Measurements from ENCODE around the gene OPN1LW. TPM values are rescaled to one million over a fixed set of nuclear protein-coding genes. Genes with fewer than 3 reads are reported as not detected.
"Not testable (repeated sequence)": the region's sequence is repeated elsewhere in the genome, so short reads cannot be mapped to it uniquely, and the experiment has no call there.

Gene OPN1LW
- total and polyA plus RNA-seq, 2 donors from 2014 or later = not detected

GRCh38 chrX:154174356-154174755 is 30.3 kb downstream of the OPN1LW start:
- H3K27ac ChIP-seq (ENCODE audit: low read depth in 2 of 2, low read length in 2 of 2); intact Hi-C loops (cut with DNase I): not testable (repeated sequence)

GRCh38 chrX:154182296-154182695 is 38.3 kb downstream of the OPN1LW start, which contains the start of gene OPN1MW:
Gene OPN1MW, plus strand, starts transcription at chrX:154182596. Its CDS starts 82 bp downstream, at chrX:154182678.
- H3K36me3 ChIP-seq (ENCODE audit: control insufficient read depth in 2 of 3, insufficient read depth in 3 of 3, low read length in 3 of 3); H3K9me3 ChIP-seq (ENCODE audit: control insufficient read depth in 2 of 3, insufficient read depth in 1 of 3, low read length in 3 of 3); DNase-seq; intact Hi-C loops (cut with DNase I); H3K27ac ChIP-seq (ENCODE audit: low read depth in 2 of 2, low read length in 2 of 2); H3K4me1 ChIP-seq (ENCODE audit: control insufficient read depth in 2 of 3, insufficient read depth in 2 of 3, low read depth in 1 of 3, low read length in 3 of 3); H3K4me3 ChIP-seq (ENCODE audit: low read length in 3 of 3); H3K9ac ChIP-seq (ENCODE audit: low read length in 3 of 3); H3K27me3 ChIP-seq (ENCODE audit: control insufficient read depth, insufficient read depth, low read length); FAIRE-seq: not testable (repeated sequence)

More at GRCh38 chrX:154174356-154174755, 30.3 kb downstream of the OPN1LW start:
- not testable (repeated sequence) for DNase-seq; FAIRE-seq; H3K9ac ChIP-seq (ENCODE audit: low read length in 3 of 3); H3K27me3 ChIP-seq (ENCODE audit: control insufficient read depth, insufficient read depth, low read length); H3K4me1 ChIP-seq (ENCODE audit: control insufficient read depth in 2 of 3, insufficient read depth in 2 of 3, low read depth in 1 of 3, low read length in 3 of 3); H3K4me3 ChIP-seq (ENCODE audit: low read length in 3 of 3); H3K9me3 ChIP-seq (ENCODE audit: control insufficient read depth in 2 of 3, insufficient read depth in 1 of 3, low read length in 3 of 3); H3K36me3 ChIP-seq (ENCODE audit: control insufficient read depth in 2 of 3, insufficient read depth in 3 of 3, low read length in 3 of 3)

GRCh38 chrX:154183794-154184193 is 39.8 kb downstream of the OPN1LW start:
- H3K4me3 ChIP-seq (ENCODE audit: low read length in 3 of 3); H3K4me1 ChIP-seq (ENCODE audit: control insufficient read depth in 2 of 3, insufficient read depth in 2 of 3, low read depth in 1 of 3, low read length in 3 of 3); DNase-seq; H3K36me3 ChIP-seq (ENCODE audit: control insufficient read depth in 2 of 3, insufficient read depth in 3 of 3, low read length in 3 of 3); H3K9me3 ChIP-seq (ENCODE audit: control insufficient read depth in 2 of 3, insufficient read depth in 1 of 3, low read length in 3 of 3); H3K27ac ChIP-seq (ENCODE audit: low read depth in 2 of 2, low read length in 2 of 2); H3K27me3 ChIP-seq (ENCODE audit: control insufficient read depth, insufficient read depth, low read length); FAIRE-seq; intact Hi-C loops (cut with DNase I); H3K9ac ChIP-seq (ENCODE audit: low read length in 3 of 3): not testable (repeated sequence)

- DNase-seq; intact Hi-C loops (cut with DNase I); H3K4me3 ChIP-seq (ENCODE audit: low read length in 3 of 3); H3K9me3 ChIP-seq (ENCODE audit: control insufficient read depth in 2 of 3, insufficient read depth in 1 of 3, low read length in 3 of 3); FAIRE-seq; H3K27me3 ChIP-seq (ENCODE audit: control insufficient read depth, insufficient read depth, low read length); H3K36me3 ChIP-seq (ENCODE audit: control insufficient read depth in 2 of 3, insufficient read depth in 3 of 3, low read length in 3 of 3); H3K27ac ChIP-seq (ENCODE audit: low read depth in 2 of 2, low read length in 2 of 2); H3K4me1 ChIP-seq (ENCODE audit: control insufficient read depth in 2 of 3, insufficient read depth in 2 of 3, low read depth in 1 of 3, low read length in 3 of 3); H3K9ac ChIP-seq (ENCODE audit: low read length in 3 of 3): not testable (repeated sequence)
Observed at GRCh38 chrX:154192846-154193245, 48.8 kb downstream of the OPN1LW start.

GRCh38 chrX:154194316-154194715 is 50.3 kb downstream of the OPN1LW start:
- H3K36me3 ChIP-seq (ENCODE audit: control insufficient read depth in 2 of 3, insufficient read depth in 3 of 3, low read length in 3 of 3) = not testable (repeated sequence)

GRCh38 chrX:154196466-154196865 is 52.4 kb downstream of the OPN1LW start:
- H3K36me3 ChIP-seq (ENCODE audit: control insufficient read depth in 2 of 3, insufficient read depth in 3 of 3, low read length in 3 of 3); intact Hi-C loops (cut with DNase I): not testable (repeated sequence)

More at GRCh38 chrX:154194316-154194715, 50.3 kb downstream of the OPN1LW start:
- H3K27me3 ChIP-seq (ENCODE audit: control insufficient read depth, insufficient read depth, low read length); H3K4me1 ChIP-seq (ENCODE audit: control insufficient read depth in 2 of 3, insufficient read depth in 2 of 3, low read depth in 1 of 3, low read length in 3 of 3); FAIRE-seq; intact Hi-C loops (cut with DNase I); H3K4me3 ChIP-seq (ENCODE audit: low read length in 3 of 3); H3K27ac ChIP-seq (ENCODE audit: low read depth in 2 of 2, low read length in 2 of 2); H3K9me3 ChIP-seq (ENCODE audit: control insufficient read depth in 2 of 3, insufficient read depth in 1 of 3, low read length in 3 of 3); DNase-seq; H3K9ac ChIP-seq (ENCODE audit: low read length in 3 of 3): not testable (repeated sequence)

More at GRCh38 chrX:154196466-154196865, 52.4 kb downstream of the OPN1LW start:
- not testable (repeated sequence) for H3K4me3 ChIP-seq (ENCODE audit: low read length in 3 of 3); FAIRE-seq; H3K9me3 ChIP-seq (ENCODE audit: control insufficient read depth in 2 of 3, insufficient read depth in 1 of 3, low read length in 3 of 3); H3K4me1 ChIP-seq (ENCODE audit: control insufficient read depth in 2 of 3, insufficient read depth in 2 of 3, low read depth in 1 of 3, low read length in 3 of 3); H3K27ac ChIP-seq (ENCODE audit: low read depth in 2 of 2, low read length in 2 of 2); H3K9ac ChIP-seq (ENCODE audit: low read length in 3 of 3); H3K27me3 ChIP-seq (ENCODE audit: control insufficient read depth, insufficient read depth, low read length); DNase-seq

Other genes with a start within 250 kb of the OPN1LW start
- 2.3 TPM for gene AVPR2, start 239.6 kb upstream of the OPN1LW start, total RNA-seq
- gene AVPR2, start 239.6 kb upstream of the OPN1LW start, polyA plus RNA-seq (ENCODE audit: insufficient read depth, low read depth, low replicate concordance) = 22.1 TPM
- 73.0 TPM for gene ARHGAP4, start 218.0 kb upstream of the OPN1LW start, total RNA-seq
- gene ARHGAP4, start 218.0 kb upstream of the OPN1LW start, polyA plus RNA-seq (ENCODE audit: insufficient read depth, low read depth, low replicate concordance) = 38.3 TPM
- gene NAA10, start 209.2 kb upstream of the OPN1LW start, total RNA-seq = 79.3 TPM
- gene NAA10, start 209.2 kb upstream of the OPN1LW start, polyA plus RNA-seq (ENCODE audit: insufficient read depth, low read depth, low replicate concordance) = 120 TPM
- 22.9 TPM for gene RENBP, start 199.6 kb upstream of the OPN1LW start, total RNA-seq
- 78.2 TPM for gene RENBP, start 199.6 kb upstream of the OPN1LW start, polyA plus RNA-seq (ENCODE audit: insufficient read depth, low read depth, low replicate concordance)
- 54.6 TPM for gene HCFC1, start 172.4 kb upstream of the OPN1LW start, total RNA-seq
- gene HCFC1, start 172.4 kb upstream of the OPN1LW start, polyA plus RNA-seq (ENCODE audit: insufficient read depth, low read depth, low replicate concordance) = 13.5 TPM
- 9.6 TPM for gene TMEM187, start 171.5 kb upstream of the OPN1LW start, total RNA-seq
- 12.4 TPM for gene TMEM187, start 171.5 kb upstream of the OPN1LW start, polyA plus RNA-seq (ENCODE audit: insufficient read depth, low read depth, low replicate concordance)
- 85.3 TPM for gene IRAK1, start 124.3 kb upstream of the OPN1LW start, total RNA-seq
- gene IRAK1, start 124.3 kb upstream of the OPN1LW start, polyA plus RNA-seq (ENCODE audit: insufficient read depth, low read depth, low replicate concordance) = 46.6 TPM
- gene MECP2, start 46.5 kb upstream of the OPN1LW start, total RNA-seq = 74.7 TPM
- gene MECP2, start 46.5 kb upstream of the OPN1LW start, polyA plus RNA-seq (ENCODE audit: insufficient read depth, low read depth, low replicate concordance) = 14.0 TPM
- gene OPN1MW, start 38.4 kb downstream of the OPN1LW start, total RNA-seq = not detected
- not detected for gene OPN1MW, start 38.4 kb downstream of the OPN1LW start, polyA plus RNA-seq (ENCODE audit: insufficient read depth, low read depth, low replicate concordance)
- not detected for gene OPN1MW2, start 75.5 kb downstream of the OPN1LW start, total RNA-seq
- gene OPN1MW2, start 75.5 kb downstream of the OPN1LW start, polyA plus RNA-seq (ENCODE audit: insufficient read depth, low read depth, low replicate concordance) = not detected
- not detected for gene OPN1MW3, start 113.3 kb downstream of the OPN1LW start, total RNA-seq
- not detected for gene OPN1MW3, start 113.3 kb downstream of the OPN1LW start, polyA plus RNA-seq (ENCODE audit: insufficient read depth, low read depth, low replicate concordance)
- not detected for gene TEX28, start 150.9 kb downstream of the OPN1LW start, total RNA-seq
- not detected for gene TEX28, start 150.9 kb downstream of the OPN1LW start, polyA plus RNA-seq (ENCODE audit: insufficient read depth, low read depth, low replicate concordance)
- gene TKTL1, start 151.6 kb downstream of the OPN1LW start, total RNA-seq = 0.38 TPM
- 0.30 TPM for gene TKTL1, start 151.6 kb downstream of the OPN1LW start, polyA plus RNA-seq (ENCODE audit: insufficient read depth, low read depth, low replicate concordance)
- gene FLNA, start 230.4 kb downstream of the OPN1LW start, total RNA-seq = 1,036 TPM
- 421 TPM for gene FLNA, start 230.4 kb downstream of the OPN1LW start, polyA plus RNA-seq (ENCODE audit: insufficient read depth, low read depth, low replicate concordance)
- gene EMD, start 235.1 kb downstream of the OPN1LW start, total RNA-seq = 79.6 TPM
- gene EMD, start 235.1 kb downstream of the OPN1LW start, polyA plus RNA-seq (ENCODE audit: insufficient read depth, low read depth, low replicate concordance) = 102 TPM

All from kidney (tissue), 11 donors.